Adrenal gland (tissue), 5 donors: Measurements from ENCODE around the gene SPACA1.

ENCODE experiments used
- POLR2A ChIP-seq, 2 donors: fragments of 450-650 bp; IDR thresholded peaks; one replicate each; pipeline ENCODE4 v1.6.1; 2017; ENCODE audit warnings: antibody characterized with exemption in 2 of 2, mild to moderate bottlenecking in 2 of 2, moderate library complexity in 1 of 2
- TF ChIP-seq, protein P1 (sequence below), 6 experiments: fragments of 450-650 bp in 4 of 6; fragments of 200-600 bp in 2 of 6; sonication (generic) in 1 of 6; IDR thresholded peaks; 1 replicate in 5 of 6; 2 replicates in 1 of 6; pipeline versions ENCODE4 v1.5.1 to v1.8.0; 2016 to 2021; ENCODE audit warnings: antibody characterized with exemption in 6 of 6, mild to moderate bottlenecking in 2 of 6, moderate library complexity in 1 of 6
- donor health status: DM: no; HTN: no; CAD: no.

- no peak for TF ChIP-seq POLR2A (IDR thresholded peaks at IDR 0.05)
- TF ChIP-seq, protein P1, sequence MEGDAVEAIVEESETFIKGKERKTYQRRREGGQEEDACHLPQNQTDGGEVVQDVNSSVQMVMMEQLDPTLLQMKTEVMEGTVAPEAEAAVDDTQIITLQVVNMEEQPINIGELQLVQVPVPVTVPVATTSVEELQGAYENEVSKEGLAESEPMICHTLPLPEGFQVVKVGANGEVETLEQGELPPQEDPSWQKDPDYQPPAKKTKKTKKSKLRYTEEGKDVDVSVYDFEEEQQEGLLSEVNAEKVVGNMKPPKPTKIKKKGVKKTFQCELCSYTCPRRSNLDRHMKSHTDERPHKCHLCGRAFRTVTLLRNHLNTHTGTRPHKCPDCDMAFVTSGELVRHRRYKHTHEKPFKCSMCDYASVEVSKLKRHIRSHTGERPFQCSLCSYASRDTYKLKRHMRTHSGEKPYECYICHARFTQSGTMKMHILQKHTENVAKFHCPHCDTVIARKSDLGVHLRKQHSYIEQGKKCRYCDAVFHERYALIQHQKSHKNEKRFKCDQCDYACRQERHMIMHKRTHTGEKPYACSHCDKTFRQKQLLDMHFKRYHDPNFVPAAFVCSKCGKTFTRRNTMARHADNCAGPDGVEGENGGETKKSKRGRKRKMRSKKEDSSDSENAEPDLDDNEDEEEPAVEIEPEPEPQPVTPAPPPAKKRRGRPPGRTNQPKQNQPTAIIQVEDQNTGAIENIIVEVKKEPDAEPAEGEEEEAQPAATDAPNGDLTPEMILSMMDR (IDR thresholded peaks at IDR 0.05), result no peak
These were observed 38.8 kb upstream of the SPACA1 start for GRCh38 chr6:88008831-88009231.
